Measurements from ENCODE around the gene ADM5.

The ADM5 gene, protein sequence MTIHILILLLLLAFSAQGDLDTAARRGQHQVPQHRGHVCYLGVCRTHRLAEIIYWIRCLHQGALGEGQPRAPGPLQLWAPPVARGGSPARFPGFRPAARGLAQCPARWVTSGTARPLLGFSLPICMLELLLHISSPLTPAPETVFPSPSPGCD

DNA sequence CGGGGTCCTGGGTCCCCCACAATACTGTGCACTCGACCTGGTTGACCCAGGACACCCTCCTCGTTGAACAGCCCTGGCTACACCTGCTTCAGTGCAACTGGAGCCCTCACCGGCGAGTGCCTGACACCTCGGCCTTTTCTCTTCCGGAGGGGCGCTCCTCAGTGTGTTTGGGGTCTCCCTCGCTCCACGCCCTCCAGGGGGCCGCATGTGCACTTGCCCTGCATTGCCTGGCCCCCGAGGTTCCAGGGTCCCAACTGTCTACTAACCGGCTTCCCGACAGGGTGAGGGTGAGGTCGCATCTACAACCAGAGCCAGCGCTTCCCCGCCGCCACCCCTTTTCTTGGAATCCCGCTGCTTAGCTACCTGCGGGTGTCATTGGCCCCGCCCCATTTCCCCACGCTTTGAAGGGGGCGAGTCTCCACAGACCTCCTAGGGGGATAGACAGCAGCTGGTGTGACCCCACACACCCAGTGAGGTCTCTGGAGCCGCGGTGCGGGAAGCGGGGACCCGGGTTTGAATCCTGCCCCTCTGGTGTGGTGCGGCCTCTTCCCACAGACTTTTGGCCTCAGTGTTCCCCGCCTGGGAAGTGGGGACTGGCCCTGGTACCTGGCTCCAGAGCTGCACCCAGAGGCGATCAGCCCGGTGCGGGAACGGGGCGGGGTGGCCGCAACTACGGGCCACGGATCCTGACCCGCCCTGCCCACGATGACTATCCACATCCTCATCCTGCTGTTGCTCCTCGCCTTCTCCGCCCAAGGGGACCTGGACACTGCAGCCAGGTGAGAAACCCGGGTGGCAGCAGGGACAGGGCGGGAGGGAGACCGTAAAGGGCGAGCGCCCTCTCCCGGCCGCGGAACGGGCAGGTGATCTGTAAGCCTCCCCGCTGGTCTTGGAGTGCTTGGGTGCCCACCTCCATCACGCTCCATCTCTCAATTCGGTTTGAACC lies at the start of gene ADM5:
Gene ADM5, plus strand, starts transcription at position 462 of the 946 bp plus-strand sequence. Its CDS starts 244 bp downstream, at position 706.
- DNase-seq, result no peak

DNA sequence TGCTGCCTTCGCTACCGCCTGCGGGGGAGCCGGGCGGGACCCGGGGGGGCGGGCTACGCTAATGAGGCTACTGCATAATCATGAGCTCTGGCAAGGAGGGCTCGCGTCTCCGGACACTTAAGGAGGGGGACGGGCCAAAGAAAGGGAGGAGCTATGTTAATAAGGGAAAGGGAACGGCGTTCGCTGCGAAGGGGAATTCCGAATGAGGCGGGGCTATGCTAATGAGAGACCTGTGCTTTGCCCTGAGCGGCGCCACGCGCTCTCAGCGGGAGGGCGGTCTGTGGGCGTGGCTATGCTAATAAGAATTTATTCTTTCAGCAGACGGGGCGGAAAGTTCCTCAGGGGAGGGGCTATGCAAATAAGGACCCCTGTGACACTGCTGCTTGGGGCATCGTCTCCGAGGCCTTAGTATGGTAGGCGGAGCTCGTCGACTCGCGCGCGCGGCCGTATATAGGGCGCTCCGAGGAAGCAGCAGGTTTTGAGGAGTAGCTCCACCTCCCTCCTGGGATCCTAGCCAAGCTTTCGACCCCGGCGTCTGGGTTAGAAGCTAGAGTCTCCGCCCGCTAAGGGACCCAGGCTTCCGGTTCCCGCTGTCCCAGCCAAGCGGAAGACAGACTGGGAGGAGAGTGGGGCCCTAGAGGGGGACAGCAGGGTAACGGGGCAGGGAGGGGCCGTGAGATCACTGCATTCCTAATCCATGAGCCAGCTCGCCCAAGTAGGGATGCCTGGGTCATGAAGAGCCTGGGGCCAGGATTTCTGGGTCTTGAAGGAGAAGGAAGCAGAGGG lies 49.1 kb upstream of the ADM5 start, which contains the start of gene RRAS:
Gene RRAS, minus strand, starts transcription at position 31 of the 786 bp plus-strand sequence. CDS start 45 bp downstream, outside the sequence.
- peak; percentile 94 to 100 for DNase-seq

DNA sequence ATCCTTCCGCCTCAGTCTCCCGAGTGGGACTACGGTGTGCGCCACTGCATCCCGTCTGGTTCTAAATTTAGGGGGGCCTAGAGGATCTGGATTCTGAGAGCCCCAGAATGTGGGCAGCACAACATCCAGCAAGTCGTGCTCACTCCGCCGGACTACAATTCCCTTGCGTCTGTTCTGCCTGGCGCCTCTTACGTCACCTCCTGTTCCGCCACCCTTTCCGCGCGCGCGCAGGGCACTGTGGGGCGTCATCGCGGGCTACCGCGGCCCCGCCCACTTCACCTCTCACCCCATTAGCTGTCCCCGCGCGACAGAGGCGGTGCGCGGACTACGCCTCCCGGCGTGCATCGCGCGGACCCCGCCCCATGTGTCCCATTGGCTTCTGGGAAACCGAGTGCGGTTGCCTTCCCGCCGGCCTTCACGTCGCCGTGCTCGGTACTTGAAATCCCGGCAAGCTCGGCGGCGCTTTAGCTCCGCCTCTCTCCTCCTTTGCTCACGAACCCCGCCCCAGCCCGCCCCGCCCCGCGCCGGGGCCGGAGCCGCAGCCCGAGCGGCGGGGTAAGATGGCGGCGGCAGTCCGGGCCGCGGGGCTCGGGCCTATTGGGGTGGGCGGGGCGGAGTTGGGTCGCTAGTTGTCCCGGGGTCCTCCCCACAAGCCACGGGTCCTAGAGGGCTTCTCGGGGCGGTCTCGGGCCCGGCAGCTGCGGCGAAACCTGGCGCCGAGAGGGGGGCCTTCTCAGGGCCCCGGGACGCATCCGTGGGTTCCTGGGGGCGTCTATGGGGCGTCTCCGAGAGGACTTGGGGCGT lies 47.5 kb upstream of the ADM5 start, which contains the start of gene SCAF1:
Gene SCAF1, plus strand, starts transcription at position 522 of the 804 bp plus-strand sequence. CDS start 2,818 bp downstream, outside the sequence.
- DNase-seq, result peak; percentile 91 to 98

DNA sequence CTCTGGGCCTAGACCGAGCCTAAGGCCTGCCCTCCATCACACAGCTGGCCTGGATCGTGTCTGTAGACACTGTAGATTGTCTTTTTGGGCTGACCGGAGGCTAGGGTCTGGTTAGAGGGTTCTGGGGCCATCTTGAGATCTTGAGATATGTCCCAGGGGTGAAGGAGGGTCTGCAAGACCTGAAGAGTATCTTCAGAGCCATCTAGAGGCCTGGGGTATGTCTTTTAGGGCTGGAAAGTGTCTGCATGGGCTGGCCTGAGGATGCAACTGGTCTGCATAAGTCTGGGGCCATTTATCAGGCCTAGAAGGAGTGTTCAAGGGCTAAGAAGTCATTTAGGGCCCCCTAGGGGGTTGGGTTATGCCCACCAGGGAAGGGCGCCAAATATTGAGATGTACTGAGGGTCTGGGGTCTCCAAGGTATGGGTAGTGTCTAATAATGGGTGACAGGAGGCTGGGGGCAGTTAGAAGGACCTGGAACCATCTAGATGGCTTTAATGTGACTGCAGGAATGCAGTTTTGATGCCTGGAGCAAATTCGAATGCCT lies 46.8 kb upstream of the ADM5 start:
- peak in 1 of 2 donors; percentile 2 for DNase-seq

DNA sequence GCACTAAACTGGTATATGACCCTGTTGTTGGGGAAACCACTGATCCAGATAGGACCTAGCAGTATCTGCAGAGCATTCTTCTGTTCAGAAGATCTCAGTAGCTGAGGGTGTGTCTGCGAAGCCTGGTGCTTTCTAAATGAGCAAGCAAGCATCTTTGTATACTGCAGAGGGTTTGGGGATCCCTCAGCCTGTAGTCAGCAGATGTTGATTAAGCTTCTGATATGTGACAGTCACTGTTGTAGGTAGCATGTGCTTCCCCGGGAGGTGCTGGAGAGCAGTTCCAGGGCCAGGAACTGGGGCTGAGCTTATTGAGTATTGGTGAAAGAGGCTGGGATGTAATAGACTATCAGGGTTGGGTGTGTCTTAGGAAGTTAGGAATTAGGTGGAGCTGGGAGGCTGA lies 45.9 kb upstream of the ADM5 start:
- DNase-seq, result no peak

DNA sequence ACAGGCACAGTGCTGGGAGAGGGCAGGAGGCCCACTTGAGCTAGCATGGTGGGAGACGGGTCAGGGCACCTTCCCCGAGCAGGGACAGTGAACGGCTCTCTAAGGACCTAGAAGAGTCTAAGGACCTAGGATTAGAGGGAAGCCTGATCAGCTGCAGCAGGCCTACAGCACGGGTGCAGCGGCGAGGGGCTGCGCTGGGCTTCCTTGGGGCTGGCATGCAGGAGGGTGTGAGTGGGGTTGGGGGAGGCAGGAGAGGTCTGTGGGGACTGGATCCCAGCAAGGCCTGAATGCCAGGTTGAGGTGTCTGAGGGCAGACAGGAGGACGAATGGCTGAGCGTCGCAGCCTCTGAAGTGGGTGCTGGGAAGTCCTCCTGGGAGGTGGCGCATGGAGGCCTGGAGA lies 43.8 kb upstream of the ADM5 start:
- DNase-seq, result no peak

DNA sequence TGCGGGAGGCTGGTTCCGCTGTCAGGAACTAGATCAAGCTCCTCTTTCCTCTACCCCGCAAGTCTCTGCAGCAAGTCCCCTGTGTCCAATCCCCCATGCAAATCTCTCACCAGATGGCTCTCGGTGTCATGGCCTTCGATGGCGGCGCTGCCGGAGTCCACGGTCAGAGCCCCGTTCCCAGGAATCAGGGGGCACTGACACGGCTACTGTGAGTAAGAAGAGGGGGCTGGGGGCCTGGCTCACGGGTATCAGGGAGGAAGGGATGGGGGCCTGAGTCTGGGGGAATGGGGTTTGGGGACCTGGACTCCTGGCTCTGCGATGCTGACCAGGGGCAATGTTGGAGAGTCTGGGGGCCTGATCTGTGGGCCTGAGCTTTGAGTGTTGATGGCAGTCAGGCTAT lies 43.4 kb upstream of the ADM5 start:
- no peak for DNase-seq

DNA sequence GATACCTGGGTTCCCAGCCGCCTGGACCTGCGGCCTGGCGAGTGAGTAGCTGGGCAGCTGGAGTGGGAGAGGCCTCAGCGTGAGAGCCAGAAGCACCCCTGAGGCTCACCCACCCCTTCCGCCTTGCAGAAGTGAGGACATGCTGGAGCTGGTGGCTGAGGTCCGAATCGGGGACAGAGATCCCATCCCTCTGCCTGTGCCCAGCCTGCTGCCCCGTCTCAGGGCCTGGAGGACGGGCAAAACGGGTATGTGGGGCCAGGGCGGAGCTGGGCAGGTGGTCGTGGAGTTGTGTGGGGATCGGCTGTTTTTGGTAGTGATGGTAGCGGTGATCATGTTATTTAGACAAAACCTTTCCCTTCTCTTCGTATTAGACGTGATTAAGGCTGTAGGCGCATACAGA lies 42.8 kb upstream of the ADM5 start:
- no peak for DNase-seq

DNA sequence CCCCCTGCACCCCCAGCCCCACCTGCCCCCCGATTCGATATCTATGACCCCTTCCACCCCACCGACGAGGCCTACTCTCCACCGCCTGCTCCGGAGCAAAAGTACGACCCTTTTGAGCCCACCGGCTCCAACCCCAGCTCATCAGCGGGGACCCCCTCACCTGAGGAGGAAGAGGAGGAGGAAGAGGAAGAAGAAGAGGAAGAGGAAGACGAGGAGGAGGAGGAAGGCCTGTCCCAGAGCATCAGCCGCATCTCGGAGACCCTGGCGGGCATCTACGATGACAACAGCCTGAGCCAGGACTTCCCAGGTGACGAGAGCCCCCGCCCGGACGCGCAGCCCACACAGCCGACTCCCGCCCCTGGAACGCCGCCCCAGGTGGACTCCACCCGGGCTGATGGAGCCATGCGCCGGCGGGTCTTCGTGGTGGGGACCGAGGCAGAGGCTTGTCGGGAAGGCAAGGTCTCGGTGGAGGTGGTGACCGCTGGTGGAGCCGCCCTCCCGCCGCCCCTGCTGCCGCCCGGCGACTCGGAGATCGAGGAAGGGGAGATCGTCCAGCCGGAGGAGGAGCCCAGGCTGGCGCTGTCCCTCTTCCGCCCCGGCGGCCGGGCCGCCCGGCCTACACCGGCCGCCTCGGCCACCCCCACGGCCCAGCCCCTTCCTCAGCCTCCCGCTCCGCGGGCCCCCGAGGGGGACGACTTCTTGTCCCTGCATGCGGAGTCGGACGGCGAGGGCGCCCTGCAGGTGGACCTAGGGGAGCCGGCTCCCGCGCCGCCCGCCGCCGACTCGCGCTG lies 38.2 kb upstream of the ADM5 start:
- no peak for DNase-seq

DNA sequence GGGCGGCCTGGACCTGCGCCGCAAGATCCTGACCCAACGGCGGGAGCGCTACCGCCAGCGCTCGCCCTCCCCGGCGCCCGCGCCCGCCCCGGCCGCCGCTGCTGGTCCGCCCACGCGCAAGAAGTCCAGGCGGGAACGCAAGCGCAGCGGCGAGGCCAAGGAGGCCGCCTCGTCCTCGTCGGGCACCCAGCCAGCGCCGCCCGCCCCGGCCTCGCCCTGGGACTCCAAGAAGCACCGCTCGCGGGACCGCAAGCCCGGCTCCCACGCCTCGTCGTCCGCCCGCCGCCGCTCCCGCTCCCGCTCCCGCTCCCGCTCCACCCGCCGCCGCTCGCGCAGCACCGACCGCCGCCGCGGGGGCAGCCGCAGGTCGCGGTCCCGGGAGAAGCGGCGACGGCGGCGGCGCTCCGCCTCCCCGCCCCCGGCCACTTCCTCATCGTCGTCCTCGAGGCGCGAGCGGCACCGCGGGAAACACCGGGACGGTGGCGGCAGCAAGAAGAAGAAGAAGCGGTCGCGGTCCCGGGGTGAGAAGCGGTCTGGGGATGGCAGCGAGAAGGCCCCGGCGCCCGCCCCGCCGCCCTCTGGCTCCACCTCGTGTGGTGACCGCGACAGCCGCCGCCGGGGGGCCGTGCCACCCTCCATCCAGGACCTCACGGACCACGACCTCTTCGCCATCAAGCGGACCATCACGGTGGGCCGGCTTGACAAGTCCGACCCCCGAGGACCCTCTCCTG lies 37.4 kb upstream of the ADM5 start:
- no peak for DNase-seq

DNA sequence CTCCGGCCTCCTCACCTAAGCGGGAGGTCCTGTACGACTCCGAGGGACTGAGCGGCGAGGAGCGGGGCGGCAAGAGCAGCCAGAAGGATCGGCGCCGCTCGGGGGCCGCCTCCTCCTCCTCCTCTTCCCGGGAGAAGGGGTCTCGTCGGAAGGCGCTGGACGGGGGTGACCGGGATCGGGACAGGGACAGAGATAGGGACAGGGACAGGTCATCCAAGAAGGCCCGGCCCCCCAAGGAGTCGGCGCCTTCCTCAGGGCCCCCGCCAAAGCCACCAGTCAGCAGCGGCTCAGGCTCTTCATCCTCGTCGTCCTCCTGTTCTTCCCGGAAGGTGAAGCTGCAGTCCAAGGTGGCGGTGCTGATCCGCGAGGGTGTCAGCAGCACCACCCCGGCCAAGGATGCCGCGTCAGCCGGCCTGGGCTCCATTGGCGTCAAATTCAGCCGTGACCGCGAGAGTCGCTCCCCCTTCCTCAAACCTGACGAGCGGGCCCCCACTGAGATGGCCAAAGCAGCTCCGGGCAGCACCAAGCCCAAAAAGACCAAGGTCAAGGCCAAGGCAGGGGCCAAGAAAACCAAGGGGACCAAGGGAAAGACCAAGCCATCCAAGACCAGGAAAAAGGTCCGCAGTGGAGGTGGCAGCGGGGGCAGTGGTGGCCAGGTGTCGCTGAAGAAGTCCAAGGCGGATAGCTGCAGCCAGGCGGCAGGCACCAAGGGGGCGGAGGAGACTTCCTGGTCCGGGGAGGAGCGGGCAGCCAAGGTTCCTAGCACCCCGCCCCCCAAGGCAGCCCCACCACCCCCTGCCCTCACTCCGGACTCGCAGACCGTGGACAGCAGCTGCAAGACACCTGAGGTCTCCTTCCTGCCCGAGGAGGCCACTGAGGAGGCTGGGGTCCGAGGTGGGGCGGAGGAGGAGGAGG lies 36.6 kb upstream of the ADM5 start:
- DNase-seq, result no peak

DNA sequence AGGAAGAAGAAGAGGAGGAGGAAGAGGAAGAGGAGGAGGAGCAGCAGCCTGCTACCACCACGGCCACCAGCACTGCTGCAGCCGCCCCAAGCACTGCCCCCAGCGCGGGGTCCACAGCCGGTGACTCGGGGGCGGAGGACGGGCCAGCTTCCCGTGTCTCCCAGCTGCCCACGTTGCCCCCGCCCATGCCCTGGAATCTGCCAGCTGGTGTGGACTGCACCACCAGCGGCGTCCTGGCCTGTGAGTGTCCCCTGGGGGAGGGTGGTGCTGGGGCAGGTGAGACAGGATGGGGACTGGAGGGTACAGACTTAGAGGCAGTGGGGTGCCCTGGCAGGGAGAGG lies 36.0 kb upstream of the ADM5 start:
- DNase-seq, result no peak

DNA sequence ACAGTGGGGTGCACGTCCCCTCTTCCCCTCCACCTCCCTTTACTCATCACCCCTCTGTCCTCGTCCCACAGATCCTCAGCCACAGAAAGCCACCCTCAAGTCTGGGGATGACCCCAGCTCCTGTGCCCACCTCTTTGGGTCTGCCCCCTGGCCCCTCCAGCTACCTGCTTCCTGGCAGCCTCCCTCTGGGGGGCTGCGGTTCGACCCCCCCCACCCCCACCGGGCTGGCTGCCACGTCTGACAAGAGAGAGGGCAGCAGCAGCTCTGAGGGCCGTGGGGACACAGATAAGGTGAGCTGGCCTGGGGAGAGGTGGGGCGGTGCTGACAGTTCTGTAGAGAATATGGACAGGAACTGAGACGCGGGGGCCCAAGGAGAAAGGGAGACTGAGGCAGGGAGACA lies 34.8 kb upstream of the ADM5 start:
- DNase-seq, result no peak

DNA sequence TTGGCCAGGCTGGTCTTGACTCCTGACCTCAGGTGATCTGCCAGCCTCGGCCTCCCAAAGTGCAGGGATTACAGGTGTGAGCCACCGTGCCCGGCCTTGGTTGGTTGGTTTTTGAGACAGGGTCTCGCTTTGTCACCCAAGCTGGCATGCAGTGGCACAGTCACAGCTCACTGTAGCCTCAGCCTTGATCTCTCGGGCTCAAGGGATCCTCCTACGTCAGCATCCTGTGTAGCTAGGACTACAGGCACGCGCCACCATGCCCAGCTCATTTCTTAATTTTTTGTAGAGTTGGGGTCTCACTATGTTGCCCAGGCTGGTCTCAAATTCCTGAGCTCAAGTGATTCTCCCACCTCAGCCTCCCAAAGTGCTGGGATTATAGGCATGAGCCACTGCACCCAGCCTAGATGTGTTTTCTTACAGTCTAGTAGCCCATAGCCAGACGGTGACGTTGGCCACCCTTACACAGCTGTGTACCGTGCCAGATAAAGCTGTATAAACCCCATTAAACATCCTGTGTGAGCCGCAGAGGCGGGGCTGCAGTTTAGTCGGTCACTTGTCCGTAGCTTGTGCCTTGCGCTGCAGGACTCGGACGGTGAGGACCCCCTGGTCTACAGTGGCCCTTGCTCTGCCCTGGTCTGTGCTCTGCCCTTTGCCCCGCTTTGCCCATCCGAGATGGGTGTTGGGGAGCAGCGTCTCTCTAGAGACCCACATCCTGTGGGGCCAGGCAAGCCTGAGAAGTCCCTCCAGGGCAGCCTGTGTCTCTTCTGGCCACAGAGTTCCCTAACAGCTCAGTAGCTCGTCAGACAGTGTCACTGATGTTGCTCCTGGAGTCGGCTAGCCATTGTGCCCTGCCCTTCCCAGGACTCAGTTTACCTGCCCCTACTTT lies 33.6 kb upstream of the ADM5 start:
- DNase-seq, result no peak

DNA sequence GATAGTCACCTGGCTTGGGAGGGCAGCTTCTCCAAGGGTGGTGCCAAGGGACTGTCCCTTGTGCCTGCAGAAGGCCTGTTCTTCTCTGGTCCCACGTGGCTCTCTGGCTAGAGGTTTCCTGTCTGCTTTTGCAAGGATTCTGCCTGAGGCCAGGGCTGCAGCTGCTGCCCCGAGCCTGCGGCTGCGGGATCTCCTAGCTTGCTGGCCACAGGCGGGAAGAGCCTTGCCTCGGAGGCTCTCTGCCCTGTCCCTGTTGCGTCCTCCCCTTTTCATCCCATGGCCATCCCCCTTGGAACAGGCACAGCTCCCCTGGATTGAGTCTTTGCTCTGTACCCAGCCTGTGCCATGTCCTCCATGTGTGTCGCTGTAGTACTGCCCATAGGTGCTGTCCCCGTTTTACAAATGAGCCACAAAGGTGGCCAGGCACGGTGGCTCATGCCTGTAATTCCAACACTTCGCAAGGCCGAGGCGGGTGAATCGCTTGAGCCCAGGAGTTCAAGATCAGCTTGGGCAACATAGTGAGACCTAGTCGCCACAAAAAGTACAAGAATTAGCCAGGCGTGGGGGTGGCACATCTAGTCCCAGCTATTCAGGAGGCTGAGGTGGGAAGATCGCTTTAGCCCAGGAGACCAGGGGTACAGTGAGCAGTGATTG lies 32.8 kb upstream of the ADM5 start:
- no peak for DNase-seq

DNA sequence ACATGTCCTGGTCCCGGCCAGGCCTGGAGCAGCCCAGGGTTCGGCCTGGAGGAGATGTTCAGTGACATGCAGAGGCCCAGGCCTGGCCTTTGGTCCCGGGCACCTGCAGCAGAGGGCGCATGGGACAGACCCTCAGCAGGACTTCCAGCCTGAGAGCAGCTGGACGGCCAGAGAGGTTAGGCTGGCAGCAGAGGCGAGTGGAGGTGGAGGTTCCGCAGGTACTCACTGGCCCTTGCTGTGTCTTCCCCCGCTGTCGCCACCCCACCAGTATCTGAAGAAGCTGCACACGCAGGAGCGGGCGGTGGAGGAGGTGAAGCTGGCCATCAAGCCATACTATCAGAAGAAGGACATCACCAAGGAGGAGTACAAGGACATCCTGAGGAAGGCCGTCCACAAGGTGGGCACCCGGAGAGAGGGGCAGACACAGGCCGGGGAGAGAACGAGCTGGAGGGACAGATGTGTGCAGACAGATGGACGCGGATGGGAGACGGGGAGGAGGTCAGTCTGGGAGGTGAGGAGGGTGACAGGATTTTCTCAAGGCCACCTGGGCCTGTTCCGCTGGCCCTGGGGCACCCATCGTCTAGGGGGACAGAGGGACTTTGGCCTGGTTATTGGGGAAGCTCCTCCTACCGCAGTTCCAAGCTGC lies 31.8 kb upstream of the ADM5 start:
- no peak for DNase-seq

DNA sequence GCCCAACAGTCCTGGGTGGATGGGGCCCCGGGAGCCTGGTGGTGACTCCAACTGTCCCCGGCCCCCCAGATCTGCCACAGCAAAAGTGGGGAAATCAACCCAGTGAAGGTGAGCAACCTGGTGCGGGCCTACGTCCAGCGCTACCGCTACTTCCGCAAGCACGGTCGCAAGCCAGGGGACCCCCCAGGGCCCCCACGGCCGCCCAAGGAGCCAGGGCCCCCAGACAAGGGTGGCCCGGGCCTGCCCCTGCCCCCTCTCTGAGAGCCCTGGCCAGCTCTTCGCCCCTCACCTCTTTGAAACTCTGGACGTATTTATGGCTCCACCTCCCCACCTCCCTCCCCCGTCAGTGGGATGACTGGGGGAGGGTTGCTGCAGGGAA lies 31.3 kb upstream of the ADM5 start:
- no peak for DNase-seq

Measured in bone marrow (tissue), 2 donors.